ENCODE measurements around the gene ZNF778. TPM values are rescaled to one million over a fixed set of nuclear protein-coding genes. Genes with fewer than 3 reads are reported as not detected.

The ZNF778 gene
- total and polyA plus RNA-seq, 2 of the 13 experiments (the other 11 are each of a cell fraction or from before 2014, with no cell fraction given): 3.8 to 7.2 TPM

DNA sequence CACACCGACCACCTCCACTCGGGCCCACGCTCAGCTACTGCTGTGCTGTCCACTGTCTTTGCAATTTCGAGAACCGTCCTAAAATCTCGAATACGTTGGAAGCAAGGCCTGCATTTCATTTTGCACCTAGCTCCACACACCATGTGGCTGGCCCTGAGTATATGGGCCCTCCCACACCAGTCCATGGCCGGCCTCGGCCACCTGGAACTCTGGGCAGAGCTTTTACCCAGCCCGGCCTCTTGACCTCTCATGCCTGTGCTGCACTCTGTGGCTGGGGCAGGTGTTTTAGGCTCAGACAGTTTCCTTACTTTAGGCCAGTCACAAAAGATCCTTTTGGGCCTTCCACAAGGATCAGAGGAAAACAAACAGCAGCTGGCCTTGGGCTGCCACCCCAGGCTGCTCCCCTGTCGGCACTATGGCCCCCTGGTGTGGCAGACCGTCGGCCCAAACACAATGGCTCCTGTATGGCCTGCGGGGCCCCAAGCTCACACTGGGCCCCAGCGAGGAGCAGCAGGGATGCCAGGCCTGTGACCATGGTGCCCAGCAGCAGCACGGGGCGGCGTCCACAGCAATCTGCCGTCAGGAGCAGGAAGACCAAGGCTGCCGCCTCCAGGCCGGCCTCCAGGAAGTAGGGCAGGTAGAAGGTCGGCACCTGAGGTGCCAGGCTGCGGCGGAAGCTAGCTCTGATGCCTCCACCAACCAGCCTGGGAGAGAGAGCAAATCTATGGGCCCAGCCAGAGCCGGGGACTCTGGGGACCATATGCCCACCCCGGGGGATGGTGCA is 19.7 kb upstream of the ZNF778 start (continued):
- TF ChIP-seq ZNF766 (CRISPR knock-in tag; IDR thresholded peaks at IDR 0.05; ENCODE audit: borderline replicate concordance): 0 out of 2 replicates have a peak, but pooled peaks have one; percentile 19
- peak; percentile 82; the same call in 1 of the 2 replicates for TF ChIP-seq CBX5 (CRISPR knock-in tag; IDR thresholded peaks at IDR 0.05; ENCODE audit: borderline replicate concordance)
- peak; percentile 70 for TF ChIP-seq ASH2L (IDR thresholded peaks at IDR 0.05; ENCODE audit: insufficient read length, low read depth, low read length)
- TF ChIP-seq, protein P1, sequence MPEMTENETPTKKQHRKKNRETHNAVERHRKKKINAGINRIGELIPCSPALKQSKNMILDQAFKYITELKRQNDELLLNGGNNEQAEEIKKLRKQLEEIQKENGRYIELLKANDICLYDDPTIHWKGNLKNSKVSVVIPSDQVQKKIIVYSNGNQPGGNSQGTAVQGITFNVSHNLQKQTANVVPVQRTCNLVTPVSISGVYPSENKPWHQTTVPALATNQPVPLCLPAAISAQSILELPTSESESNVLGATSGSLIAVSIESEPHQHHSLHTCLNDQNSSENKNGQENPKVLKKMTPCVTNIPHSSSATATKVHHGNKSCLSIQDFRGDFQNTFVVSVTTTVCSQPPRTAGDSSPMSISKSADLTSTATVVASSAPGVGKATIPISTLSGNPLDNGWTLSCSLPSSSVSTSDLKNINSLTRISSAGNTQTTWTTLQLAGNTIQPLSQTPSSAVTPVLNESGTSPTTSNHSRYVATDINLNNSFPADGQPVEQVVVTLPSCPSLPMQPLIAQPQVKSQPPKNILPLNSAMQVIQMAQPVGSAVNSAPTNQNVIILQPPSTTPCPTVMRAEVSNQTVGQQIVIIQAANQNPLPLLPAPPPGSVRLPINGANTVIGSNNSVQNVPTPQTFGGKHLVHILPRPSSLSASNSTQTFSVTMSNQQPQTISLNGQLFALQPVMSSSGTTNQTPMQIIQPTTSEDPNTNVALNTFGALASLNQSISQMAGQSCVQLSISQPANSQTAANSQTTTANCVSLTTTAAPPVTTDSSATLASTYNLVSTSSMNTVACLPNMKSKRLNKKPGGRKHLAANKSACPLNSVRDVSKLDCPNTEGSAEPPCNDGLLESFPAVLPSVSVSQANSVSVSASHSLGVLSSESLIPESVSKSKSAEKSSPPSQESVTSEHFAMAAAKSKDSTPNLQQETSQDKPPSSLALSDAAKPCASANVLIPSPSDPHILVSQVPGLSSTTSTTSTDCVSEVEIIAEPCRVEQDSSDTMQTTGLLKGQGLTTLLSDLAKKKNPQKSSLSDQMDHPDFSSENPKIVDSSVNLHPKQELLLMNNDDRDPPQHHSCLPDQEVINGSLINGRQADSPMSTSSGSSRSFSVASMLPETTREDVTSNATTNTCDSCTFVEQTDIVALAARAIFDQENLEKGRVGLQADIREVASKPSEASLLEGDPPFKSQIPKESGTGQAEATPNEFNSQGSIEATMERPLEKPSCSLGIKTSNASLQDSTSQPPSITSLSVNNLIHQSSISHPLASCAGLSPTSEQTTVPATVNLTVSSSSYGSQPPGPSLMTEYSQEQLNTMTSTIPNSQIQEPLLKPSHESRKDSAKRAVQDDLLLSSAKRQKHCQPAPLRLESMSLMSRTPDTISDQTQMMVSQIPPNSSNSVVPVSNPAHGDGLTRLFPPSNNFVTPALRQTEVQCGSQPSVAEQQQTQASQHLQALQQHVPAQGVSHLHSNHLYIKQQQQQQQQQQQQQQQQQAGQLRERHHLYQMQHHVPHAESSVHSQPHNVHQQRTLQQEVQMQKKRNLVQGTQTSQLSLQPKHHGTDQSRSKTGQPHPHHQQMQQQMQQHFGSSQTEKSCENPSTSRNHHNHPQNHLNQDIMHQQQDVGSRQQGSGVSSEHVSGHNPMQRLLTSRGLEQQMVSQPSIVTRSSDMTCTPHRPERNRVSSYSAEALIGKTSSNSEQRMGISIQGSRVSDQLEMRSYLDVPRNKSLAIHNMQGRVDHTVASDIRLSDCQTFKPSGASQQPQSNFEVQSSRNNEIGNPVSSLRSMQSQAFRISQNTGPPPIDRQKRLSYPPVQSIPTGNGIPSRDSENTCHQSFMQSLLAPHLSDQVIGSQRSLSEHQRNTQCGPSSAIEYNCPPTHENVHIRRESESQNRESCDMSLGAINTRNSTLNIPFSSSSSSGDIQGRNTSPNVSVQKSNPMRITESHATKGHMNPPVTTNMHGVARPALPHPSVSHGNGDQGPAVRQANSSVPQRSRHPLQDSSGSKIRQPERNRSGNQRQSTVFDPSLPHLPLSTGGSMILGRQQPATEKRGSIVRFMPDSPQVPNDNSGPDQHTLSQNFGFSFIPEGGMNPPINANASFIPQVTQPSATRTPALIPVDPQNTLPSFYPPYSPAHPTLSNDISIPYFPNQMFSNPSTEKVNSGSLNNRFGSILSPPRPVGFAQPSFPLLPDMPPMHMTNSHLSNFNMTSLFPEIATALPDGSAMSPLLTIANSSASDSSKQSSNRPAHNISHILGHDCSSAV (CRISPR knock-in tag; IDR thresholded peaks at IDR 0.05; ENCODE audit: borderline replicate concordance): no peak
- peak; percentile 97 for TF ChIP-seq ZC3H13 (CRISPR knock-in tag; IDR thresholded peaks at IDR 0.05)
- no peak; the same call in 1 of the 2 replicates for TF ChIP-seq NFKB2 (CRISPR knock-in tag; IDR thresholded peaks at IDR 0.05; ENCODE audit: borderline replicate concordance)
- no peak; the same call in 1 of the 2 replicates for TF ChIP-seq ARHGAP35 (CRISPR knock-in tag; IDR thresholded peaks at IDR 0.05; ENCODE audit: borderline replicate concordance)
- 0 out of 2 replicates have a peak, but pooled peaks have one; percentile 10 for TF ChIP-seq HES4 (CRISPR knock-in tag; IDR thresholded peaks at IDR 0.05; ENCODE audit: borderline replicate concordance)
- TF ChIP-seq TEAD3 (CRISPR knock-in tag; optimal IDR thresholded peaks at IDR 0.05; ENCODE audit: borderline replicate concordance): peak; percentile 89
- peak; percentile 19; the same call in 1 of the 2 replicates for TF ChIP-seq SRF (IDR thresholded peaks at IDR 0.05; ENCODE audit: low read depth, low read length)
- TF ChIP-seq MTF2 (CRISPR knock-in tag; IDR thresholded peaks at IDR 0.05; ENCODE audit: borderline replicate concordance): peak; percentile 79; the same call in 1 of the 2 replicates
- TF ChIP-seq RFX5 (IDR thresholded peaks at IDR 0.05; ENCODE audit: low read depth, low read length): no peak
- TF ChIP-seq KDM1A (CRISPR knock-in tag; IDR thresholded peaks at IDR 0.05): no peak
- TF ChIP-seq, protein P2, sequence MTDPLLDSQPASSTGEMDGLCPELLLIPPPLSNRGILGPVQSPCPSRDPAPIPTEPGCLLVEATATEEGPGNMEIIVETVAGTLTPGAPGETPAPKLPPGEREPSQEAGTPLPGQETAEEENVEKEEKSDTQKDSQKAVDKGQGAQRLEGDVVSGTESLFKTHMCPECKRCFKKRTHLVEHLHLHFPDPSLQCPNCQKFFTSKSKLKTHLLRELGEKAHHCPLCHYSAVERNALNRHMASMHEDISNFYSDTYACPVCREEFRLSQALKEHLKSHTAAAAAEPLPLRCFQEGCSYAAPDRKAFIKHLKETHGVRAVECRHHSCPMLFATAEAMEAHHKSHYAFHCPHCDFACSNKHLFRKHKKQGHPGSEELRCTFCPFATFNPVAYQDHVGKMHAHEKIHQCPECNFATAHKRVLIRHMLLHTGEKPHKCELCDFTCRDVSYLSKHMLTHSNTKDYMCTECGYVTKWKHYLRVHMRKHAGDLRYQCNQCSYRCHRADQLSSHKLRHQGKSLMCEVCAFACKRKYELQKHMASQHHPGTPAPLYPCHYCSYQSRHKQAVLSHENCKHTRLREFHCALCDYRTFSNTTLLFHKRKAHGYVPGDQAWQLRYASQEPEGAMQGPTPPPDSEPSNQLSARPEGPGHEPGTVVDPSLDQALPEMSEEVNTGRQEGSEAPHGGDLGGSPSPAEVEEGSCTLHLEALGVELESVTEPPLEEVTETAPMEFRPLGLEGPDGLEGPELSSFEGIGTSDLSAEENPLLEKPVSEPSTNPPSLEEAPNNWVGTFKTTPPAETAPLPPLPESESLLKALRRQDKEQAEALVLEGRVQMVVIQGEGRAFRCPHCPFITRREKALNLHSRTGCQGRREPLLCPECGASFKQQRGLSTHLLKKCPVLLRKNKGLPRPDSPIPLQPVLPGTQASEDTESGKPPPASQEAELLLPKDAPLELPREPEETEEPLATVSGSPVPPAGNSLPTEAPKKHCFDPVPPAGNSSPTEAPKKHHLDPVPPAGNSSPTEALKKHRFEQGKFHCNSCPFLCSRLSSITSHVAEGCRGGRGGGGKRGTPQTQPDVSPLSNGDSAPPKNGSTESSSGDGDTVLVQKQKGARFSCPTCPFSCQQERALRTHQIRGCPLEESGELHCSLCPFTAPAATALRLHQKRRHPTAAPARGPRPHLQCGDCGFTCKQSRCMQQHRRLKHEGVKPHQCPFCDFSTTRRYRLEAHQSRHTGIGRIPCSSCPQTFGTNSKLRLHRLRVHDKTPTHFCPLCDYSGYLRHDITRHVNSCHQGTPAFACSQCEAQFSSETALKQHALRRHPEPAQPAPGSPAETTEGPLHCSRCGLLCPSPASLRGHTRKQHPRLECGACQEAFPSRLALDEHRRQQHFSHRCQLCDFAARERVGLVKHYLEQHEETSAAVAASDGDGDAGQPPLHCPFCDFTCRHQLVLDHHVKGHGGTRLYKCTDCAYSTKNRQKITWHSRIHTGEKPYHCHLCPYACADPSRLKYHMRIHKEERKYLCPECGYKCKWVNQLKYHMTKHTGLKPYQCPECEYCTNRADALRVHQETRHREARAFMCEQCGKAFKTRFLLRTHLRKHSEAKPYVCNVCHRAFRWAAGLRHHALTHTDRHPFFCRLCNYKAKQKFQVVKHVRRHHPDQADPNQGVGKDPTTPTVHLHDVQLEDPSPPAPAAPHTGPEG (CRISPR knock-in tag; IDR thresholded peaks at IDR 0.05): no peak
- TF ChIP-seq ZNF672 (CRISPR knock-in tag; IDR thresholded peaks at IDR 0.05): no peak; the same call in 1 of the 2 replicates

All from HepG2 (cell line).